ENCODE data around the gene ROGDI. TPM values are rescaled to one million over a fixed set of nuclear protein-coding genes. Genes with fewer than 3 reads are reported as not detected.

The ROGDI gene, protein sequence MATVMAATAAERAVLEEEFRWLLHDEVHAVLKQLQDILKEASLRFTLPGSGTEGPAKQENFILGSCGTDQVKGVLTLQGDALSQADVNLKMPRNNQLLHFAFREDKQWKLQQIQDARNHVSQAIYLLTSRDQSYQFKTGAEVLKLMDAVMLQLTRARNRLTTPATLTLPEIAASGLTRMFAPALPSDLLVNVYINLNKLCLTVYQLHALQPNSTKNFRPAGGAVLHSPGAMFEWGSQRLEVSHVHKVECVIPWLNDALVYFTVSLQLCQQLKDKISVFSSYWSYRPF
- total RNA-seq (10 to 100 TPM; 14.6 to 37.1 TPM), polyA plus RNA-seq (10 to 100 TPM; 28.4 to 32.6 TPM)
- long read RNA-seq, donor 1, transcript ROGDI-201 (11 exons, 1,735 nt): major isoform, 19 of 28 reads
- long read RNA-seq, donor 1, partial matches to known transcripts: 5 of 28 reads
- long read RNA-seq, donor 1, other reads (novel, unspliced or antisense): 0 of 28 reads
- long read RNA-seq, donor 2, partial matches to known transcripts: 0 of 6 reads
- long read RNA-seq, donor 2, other reads (novel, unspliced or antisense): 0 of 6 reads
- long read RNA-seq, donor 3, partial matches to known transcripts: 0 of 5 reads
- long read RNA-seq, donor 3, other reads (novel, unspliced or antisense): 0 of 5 reads
- long read RNA-seq, donor 4, partial matches to known transcripts: 7 of 13 reads
- long read RNA-seq, donor 4, other reads (novel, unspliced or antisense): 0 of 13 reads
- long read RNA-seq, donor 5, transcript ROGDI-213 (7 exons, 2,684 nt): minor isoform, 7 of 26 reads
- long read RNA-seq, donor 5, transcript ROGDI-201 (11 exons, 1,735 nt): major isoform, 9 of 26 reads
- long read RNA-seq, donor 5, partial matches to known transcripts: 6 of 26 reads
- long read RNA-seq, donor 5, other reads (novel, unspliced or antisense): 0 of 26 reads

DNA sequence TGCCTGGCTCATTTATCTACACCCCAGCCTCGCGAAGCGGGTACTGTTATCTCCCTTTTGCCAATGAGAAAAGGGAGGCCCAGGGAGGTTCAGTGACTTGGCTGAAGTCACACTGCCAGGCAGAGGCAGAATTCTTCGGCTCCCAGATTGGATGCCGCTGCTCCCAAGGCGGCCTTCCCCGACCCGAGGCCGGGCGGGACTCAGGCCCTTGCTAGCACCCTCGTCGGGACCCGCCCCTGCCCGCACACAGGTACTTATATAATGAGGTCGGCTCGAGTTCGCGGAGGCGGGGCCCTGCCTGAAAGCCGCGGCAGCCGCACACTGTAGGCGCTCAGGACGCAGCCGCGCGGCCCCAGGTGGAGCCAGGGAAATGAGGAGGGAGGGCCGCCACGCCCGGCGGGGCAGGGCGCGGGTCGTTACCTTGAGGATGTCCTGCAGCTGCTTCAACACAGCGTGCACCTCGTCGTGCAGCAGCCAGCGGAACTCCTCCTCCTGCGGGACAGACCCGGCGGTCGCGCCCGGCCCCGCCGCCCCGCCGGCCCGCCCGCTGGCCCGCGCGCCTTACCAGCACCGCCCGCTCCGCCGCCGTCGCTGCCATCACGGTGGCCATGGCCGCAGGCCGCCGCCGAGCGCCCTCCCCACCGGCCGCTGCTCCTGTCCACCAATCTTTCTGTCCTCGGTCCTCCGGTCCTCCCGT is at the start of gene ROGDI:
TSS of gene ROGDI (minus strand) at position 672 of the 697 bp plus-strand sequence. CDS start at position 610, 62 bp downstream.
- Histone ChIP-seq H3K36me3 (ENCODE audit: control insufficient read depth in 4 of 4, insufficient read depth in 4 of 4, low read length in 4 of 4) (peaks cover 5 to 36% (median 15%) of the 10 kb centered on the region in 4 donors), H3K27ac (ENCODE audit: low read depth in 1 of 2, low read length in 1 of 2) (peak within 1 kb of the TSS; percentile 86 to 90)

DNA sequence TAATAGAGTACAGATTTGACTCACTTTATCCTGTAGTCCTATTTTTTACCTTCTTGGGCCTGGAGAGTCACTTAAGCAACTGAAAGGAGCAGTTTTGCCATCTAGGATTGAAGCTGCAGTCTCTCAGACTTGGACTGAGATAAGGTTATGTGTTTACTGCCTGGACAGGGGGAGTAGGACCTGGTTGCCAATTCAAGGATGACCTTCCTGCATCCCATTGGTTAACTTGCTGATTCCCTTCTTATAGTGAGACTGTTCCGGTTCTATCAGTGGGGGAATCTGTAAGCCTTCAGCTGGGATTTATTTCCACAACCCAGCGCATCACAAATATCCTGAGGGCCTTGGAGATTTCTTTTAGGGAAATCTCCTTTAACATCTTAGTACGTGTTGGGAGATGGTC is 47.8 kb upstream of the ROGDI start:
- Histone ChIP-seq H3K36me3 (ENCODE audit: control insufficient read depth in 4 of 4, insufficient read depth in 4 of 4, low read length in 4 of 4) (peaks cover 2 to 16% (median 8%) of the 10 kb centered on the region in 4 donors), H3K4me3 (no peak overlapping the region), H3K4me1 (ENCODE audit: control insufficient read depth in 5 of 5, insufficient read depth in 5 of 5, low read length in 5 of 5) (peaks cover 7 to 28% (median 23%) of the 10 kb centered on the region in 5 donors), H3K9ac (ENCODE audit: insufficient read depth in 1 of 2, low read length in 2 of 2) (peak overlapping the region in 1 of 2 donors; percentile 25), H3K27ac (ENCODE audit: low read depth in 1 of 2, low read length in 1 of 2) (no peak overlapping the region), H3K9me3 (ENCODE audit: control insufficient read depth in 4 of 4, insufficient read depth in 3 of 4, low read length in 3 of 4) (no peaks in the 10 kb centered on the region), H3K27me3 (ENCODE audit: control insufficient read depth in 3 of 3, insufficient read depth in 3 of 3, low read length in 2 of 3) (no peaks in the 10 kb centered on the region)
- TF ChIP-seq, protein P1, sequence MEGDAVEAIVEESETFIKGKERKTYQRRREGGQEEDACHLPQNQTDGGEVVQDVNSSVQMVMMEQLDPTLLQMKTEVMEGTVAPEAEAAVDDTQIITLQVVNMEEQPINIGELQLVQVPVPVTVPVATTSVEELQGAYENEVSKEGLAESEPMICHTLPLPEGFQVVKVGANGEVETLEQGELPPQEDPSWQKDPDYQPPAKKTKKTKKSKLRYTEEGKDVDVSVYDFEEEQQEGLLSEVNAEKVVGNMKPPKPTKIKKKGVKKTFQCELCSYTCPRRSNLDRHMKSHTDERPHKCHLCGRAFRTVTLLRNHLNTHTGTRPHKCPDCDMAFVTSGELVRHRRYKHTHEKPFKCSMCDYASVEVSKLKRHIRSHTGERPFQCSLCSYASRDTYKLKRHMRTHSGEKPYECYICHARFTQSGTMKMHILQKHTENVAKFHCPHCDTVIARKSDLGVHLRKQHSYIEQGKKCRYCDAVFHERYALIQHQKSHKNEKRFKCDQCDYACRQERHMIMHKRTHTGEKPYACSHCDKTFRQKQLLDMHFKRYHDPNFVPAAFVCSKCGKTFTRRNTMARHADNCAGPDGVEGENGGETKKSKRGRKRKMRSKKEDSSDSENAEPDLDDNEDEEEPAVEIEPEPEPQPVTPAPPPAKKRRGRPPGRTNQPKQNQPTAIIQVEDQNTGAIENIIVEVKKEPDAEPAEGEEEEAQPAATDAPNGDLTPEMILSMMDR (IDR thresholded peaks at IDR 0.05; ENCODE audit: control extremely low read depth, extremely low read depth): no peak
- WGBS, 2 donors: 86 to 89% methylated on average over 3 of the region's 3 CpGs
- ATAC-seq (ENCODE audit: insufficient read depth, low FRiP score) (no peak), DNase-seq (no peak)

More for the DNA sequence above, at the start of gene ROGDI:
- H3K9ac ChIP-seq (ENCODE audit: insufficient read depth in 1 of 2, low read length in 2 of 2): peak within 1 kb of the TSS; percentile 37 to 53
- no peaks in the 10 kb centered on the region for H3K9me3 ChIP-seq (ENCODE audit: control insufficient read depth in 4 of 4, insufficient read depth in 3 of 4, low read length in 3 of 4)
- peak; percentile 63 to 76 (median 73) for DNase-seq
- ATAC-seq (ENCODE audit: insufficient read depth, low FRiP score): peak; percentile 38
- TF ChIP-seq, protein P1 (IDR thresholded peaks at IDR 0.05; ENCODE audit: control extremely low read depth, extremely low read depth): no peak
- H3K4me3 ChIP-seq: peak within 1 kb of the TSS; percentile 68
- 0 to 1% methylated on average over 41 to 70 of the region's 70 CpGs for WGBS, 2 donors
- H3K4me1 ChIP-seq (ENCODE audit: control insufficient read depth in 5 of 5, insufficient read depth in 5 of 5, low read length in 5 of 5): peaks cover 0 to 38% (median 14%) of the 10 kb centered on the region in 5 donors
- no peaks in the 10 kb centered on the region for H3K27me3 ChIP-seq (ENCODE audit: control insufficient read depth in 3 of 3, insufficient read depth in 3 of 3, low read length in 2 of 3)

DNA sequence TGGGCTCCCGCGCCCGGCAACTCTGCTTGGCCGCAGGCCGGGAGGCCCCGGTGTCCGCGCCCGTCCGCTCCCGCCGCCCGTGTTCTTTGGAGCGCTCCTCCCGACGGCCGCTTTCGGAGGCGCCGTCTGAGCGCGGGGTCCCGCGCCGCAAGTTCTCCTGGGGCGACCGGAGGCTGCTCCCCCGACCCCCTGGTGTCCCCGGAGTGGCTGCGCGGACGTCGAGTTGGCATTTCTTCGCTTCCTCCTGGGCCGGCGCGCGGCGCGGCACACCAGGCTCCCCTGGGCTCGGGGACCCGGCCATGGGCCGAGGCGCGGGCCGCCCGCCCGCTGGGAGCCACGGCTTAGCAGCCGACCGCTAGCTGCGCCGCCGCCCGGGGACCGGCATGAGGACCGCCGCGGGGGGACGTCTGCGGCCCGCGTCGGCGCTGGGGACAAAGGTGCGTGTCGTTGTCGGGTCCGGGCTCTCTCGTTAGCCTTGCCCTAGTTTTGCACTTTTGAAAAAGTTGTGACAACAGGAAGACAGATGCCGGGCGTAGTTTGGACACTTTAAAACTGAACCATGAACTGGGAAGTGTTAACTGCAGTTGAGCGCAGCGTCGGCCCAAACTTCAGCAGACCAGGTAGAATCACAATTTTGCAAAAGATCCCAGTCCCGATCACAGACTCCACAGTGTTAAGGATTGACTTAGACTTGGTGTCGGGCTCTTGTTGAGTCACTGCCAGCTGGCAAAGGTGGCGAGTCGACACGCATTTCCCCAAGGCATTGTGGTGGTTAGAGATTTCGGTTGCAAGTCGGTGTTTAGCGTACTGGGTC is 45.5 kb upstream of the ROGDI start:
- Histone ChIP-seq H3K27me3 (ENCODE audit: control insufficient read depth in 3 of 3, insufficient read depth in 3 of 3, low read length in 2 of 3) (no peaks in the 10 kb centered on the region), H3K4me1 (ENCODE audit: control insufficient read depth in 5 of 5, insufficient read depth in 5 of 5, low read length in 5 of 5) (peaks cover 7 to 28% (median 23%) of the 10 kb centered on the region in 5 donors), H3K9me3 (ENCODE audit: control insufficient read depth in 4 of 4, insufficient read depth in 3 of 4, low read length in 3 of 4) (no peaks in the 10 kb centered on the region), H3K27ac (ENCODE audit: low read depth in 1 of 2, low read length in 1 of 2) (peak overlapping the region; percentile 98 to 99), H3K9ac (ENCODE audit: insufficient read depth in 1 of 2, low read length in 2 of 2) (peak overlapping the region; percentile 53 to 87), H3K4me3 (peak overlapping the region; percentile 79), H3K36me3 (ENCODE audit: control insufficient read depth in 4 of 4, insufficient read depth in 4 of 4, low read length in 4 of 4) (peaks cover 7 to 20% (median 12%) of the 10 kb centered on the region in 4 donors)
- DNase-seq (peak; percentile 57 to 64 (median 60)), ATAC-seq (ENCODE audit: insufficient read depth, low FRiP score) (peak; percentile 8)
- whole genome bisulfite sequencing, 2 donors: 0 to 1% methylated on average over 81 to 83 of the region's 83 CpGs
- TF ChIP-seq, protein P1 (IDR thresholded peaks at IDR 0.05; ENCODE audit: control extremely low read depth, extremely low read depth): no peak

Data from lung (tissue), 16 donors.